Right atrium auricular region (tissue), 2 donors: Measurements from ENCODE around the gene CHD1L. TPM values are rescaled to one million over a fixed set of nuclear protein-coding genes. Genes with fewer than 3 reads are reported as not detected.

Experiments
- DNase-seq: peaks from one replicate; pipeline ENCODE4 v3.0.0-alpha.2; 2019; ENCODE audit warnings: low spot score
- H3K27ac ChIP-seq, 2 donors: fragments of 200-600 bp; sonication (generic); 1 replicate in 1 of 2; 2 replicates in 1 of 2; pipeline ENCODE4 v1.5.1; 2016 to 2019
- H3K27me3 ChIP-seq, 2 donors: fragments of 200-600 bp; sonication (generic); one replicate each; pipeline versions ENCODE4 v1.5.1 to v1.6.0; 2017 to 2019
- H3K36me3 ChIP-seq: fragments of 200-600 bp; sonication (generic); one replicate; pipeline ENCODE4 v1.5.1; 2016
- H3K4me1 ChIP-seq, 2 donors: fragments of 200-600 bp; sonication (generic); one replicate each; pipeline versions ENCODE4 v1.5.1 to v1.6.0; 2017 to 2019
- H3K4me3 ChIP-seq, 2 donors: fragments of 200-600 bp; sonication (generic); 1 replicate in 1 of 2; 2 replicates in 1 of 2; pipeline ENCODE4 v1.5.1; 2017 to 2019; ENCODE audit warnings: mild to moderate bottlenecking in 1 of 2, moderate library complexity in 1 of 2
- H3K9me3 ChIP-seq, 2 donors: fragments of 200-600 bp; sonication (generic); one replicate each; pipeline ENCODE4 v1.5.1; 2019
- CTCF ChIP-seq, 2 donors: fragments of 200-600 bp; sonication (generic); IDR thresholded peaks; one replicate each; pipeline ENCODE4 v1.5.1; 2019; ENCODE audit warnings: antibody characterized with exemption in 2 of 2
- total RNA-seq, 2 donors: library from RNA; depleted of rRNA; stranded (reverse); fragments of >200 nt; gene quantifications; one replicate each; pipeline ENCODE4 v1.1.0, GENCODE V29; 2016

Gene CHD1L
- total RNA-seq, 2 donors from 2014 or later = 5.5 to 7.1 TPM

- Histone ChIP-seq H3K36me3 (no peaks in the 10 kb centered on the region), H3K4me1 (no peaks in the 10 kb centered on the region), H3K4me3 (no peak overlapping the region), H3K27ac (no peak overlapping the region), H3K27me3 (no peaks in the 10 kb centered on the region), H3K9me3 (no peaks in the 10 kb centered on the region)
- no peak for DNase-seq
- no peak for TF ChIP-seq CTCF (IDR thresholded peaks at IDR 0.05)
These were observed 35.3 kb upstream of the CHD1L start for GRCh38 chr1:147207192-147207591.

GRCh38 chr1:147208619-147209018 lies 33.9 kb upstream of the CHD1L start:
- no peak for TF ChIP-seq CTCF (IDR thresholded peaks at IDR 0.05)
- Histone ChIP-seq H3K4me1 (no peaks in the 10 kb centered on the region), H3K27ac (no peak overlapping the region), H3K36me3 (no peaks in the 10 kb centered on the region), H3K27me3 (no peaks in the 10 kb centered on the region), H3K4me3 (no peak overlapping the region), H3K9me3 (no peaks in the 10 kb centered on the region)
- DNase-seq = no peak

GRCh38 chr1:147209825-147210821 lies 32.4 kb upstream of the CHD1L start:
- H3K27me3 ChIP-seq = no peaks in the 10 kb centered on the region
- no peak overlapping the region for H3K4me3 ChIP-seq
- DNase-seq = no peak
- peaks cover 0 to 6% of the 10 kb centered on the region in 2 donors for H3K4me1 ChIP-seq
- TF ChIP-seq CTCF (IDR thresholded peaks at IDR 0.05) = no peak
- H3K36me3 ChIP-seq = no peaks in the 10 kb centered on the region
- H3K27ac ChIP-seq = no peak overlapping the region
- H3K9me3 ChIP-seq = no peaks in the 10 kb centered on the region

GRCh38 chr1:147210987-147211386 lies 31.5 kb upstream of the CHD1L start:
- TF ChIP-seq CTCF (IDR thresholded peaks at IDR 0.05) = no peak
- H3K9me3 ChIP-seq = no peaks in the 10 kb centered on the region
- no peaks in the 10 kb centered on the region for H3K27me3 ChIP-seq
- no peak overlapping the region for H3K4me3 ChIP-seq
- DNase-seq = no peak
- no peak overlapping the region for H3K27ac ChIP-seq
- no peaks in the 10 kb centered on the region for H3K36me3 ChIP-seq
- peaks cover 0 to 6% of the 10 kb centered on the region in 2 donors for H3K4me1 ChIP-seq

- no peaks in the 10 kb centered on the region for H3K27me3 ChIP-seq
- no peaks in the 10 kb centered on the region for H3K36me3 ChIP-seq
- H3K4me1 ChIP-seq = peaks cover 0 to 6% of the 10 kb centered on the region in 2 donors
- H3K27ac ChIP-seq = no peak overlapping the region
- no peak for DNase-seq
- no peak overlapping the region for H3K4me3 ChIP-seq
- no peaks in the 10 kb centered on the region for H3K9me3 ChIP-seq
- no peak for TF ChIP-seq CTCF (IDR thresholded peaks at IDR 0.05)
These were observed 30.9 kb upstream of the CHD1L start for GRCh38 chr1:147211577-147211976.
